K562 (cell line): ENCODE measurements around the gene UBL3. TPM values are rescaled to one million over a fixed set of nuclear protein-coding genes. Genes with fewer than 3 reads are reported as not detected.

Source experiments
- ATAC-seq: fragments of 200-7000 bp; cut with Tn5 transposase; 3 replicates; pipeline ENCODE4 v1.9.1; 2020; ENCODE audit warnings: moderate library complexity
- BruUV-seq: library from RNA; stranded (reverse); fragments of 400-500 nt; replicated peaks from 2 replicates; lab custom pipeline; 2021; lab: Mats Ljungman, UMichigan
- CTCF ChIA-PET: fragments of 300-600 bp; formaldehyde crosslinking; extraction: SDS; loops from one replicate; lab custom pipeline; 2021; ENCODE audit warnings: low intra/inter-chr PET ratio; lab: Yijun Ruan, JAX
- POLR2A ChIA-PET: fragments of 300-600, 350-650 bp; sonication (Branson Sonifier 250); formaldehyde crosslinking; extraction: SDS; loops from one replicate; lab custom pipeline; 2021; ENCODE audit warnings: antibody characterized with exemption, inconsistent platforms; lab: Yijun Ruan, JAX
- DNase-seq, 4 experiments: peaks; one replicate each; pipeline versions ENCODE4 v3.0.0 to v3.0.0-alpha.2; 2011 to 2018; ENCODE audit warnings: low spot score in 3 of 4, mixed read lengths in 3 of 4; ENCODE audit errors: extremely low read depth in 1 of 4
- FAIRE-seq: peaks from 2 replicates; lab custom pipeline; 2011; peaks lifted over from hg19 to GRCh38; lab: Jason Lieb, UNC
- H2AFZ ChIP-seq: 2 replicates; pipeline ENCODE4 v1.6.0; 2011; ENCODE audit warnings: low read depth, low read length, control low read depth, inconsistent platforms
- H3K27ac ChIP-seq: fragments of 200-600 bp; 3 replicates; pipeline ENCODE4 v1.8.0; 2011; ENCODE audit warnings: low read depth, mild to moderate bottlenecking, control low read depth, inconsistent platforms, low read length, moderate library complexity, mixed read lengths; ENCODE audit errors: extremely low read depth
- H3K27me3 ChIP-seq, 2 experiments: fragments of 300-600 bp in 1 of 2; 2 replicates in 1 of 2; 3 replicates in 1 of 2; pipeline versions ENCODE4 v1.6.0 to v1.8.0; 2011; ENCODE audit warnings: inconsistent platforms in 2 of 2, low read length in 2 of 2, mild to moderate bottlenecking in 1 of 2, mixed read lengths in 1 of 2, moderate library complexity in 1 of 2; ENCODE audit not compliant: control insufficient read depth in 2 of 2, insufficient read depth in 2 of 2
- H3K36me3 ChIP-seq: fragments of 300-600 bp; 3 replicates; pipeline ENCODE4 v1.8.0; 2011; ENCODE audit warnings: mild to moderate bottlenecking, low read length, inconsistent platforms; ENCODE audit not compliant: control insufficient read depth, insufficient read depth
- H3K4me1 ChIP-seq, 2 experiments: fragments of 200-600 bp in 1 of 2; replicated peaks in 1 of 2; 2 replicates in 1 of 2; 3 replicates in 1 of 2; pipeline versions ENCODE4 v1.5.1 to v1.8.0; 2011; ENCODE audit warnings: inconsistent platforms in 2 of 2, low read length in 2 of 2, mild to moderate bottlenecking in 1 of 2, mixed read lengths in 1 of 2, moderate library complexity in 1 of 2; ENCODE audit not compliant: control insufficient read depth in 2 of 2, insufficient read depth in 2 of 2
- H3K4me2 ChIP-seq: 2 replicates; pipeline ENCODE4 v1.6.1; 2011; ENCODE audit warnings: low read length, control low read depth, inconsistent platforms, mixed read lengths; ENCODE audit not compliant: insufficient read depth
- H3K4me3 ChIP-seq: fragments of 200-600 bp; sonication (generic), shearing (Covaris generic); 2 replicates; pipeline ENCODE4 v1.5.1; 2016; ENCODE audit warnings: control low read depth, inconsistent platforms
- H3K79me2 ChIP-seq: fragments of 200-600 bp; 3 replicates; pipeline ENCODE4 v1.8.0; 2011; ENCODE audit warnings: low read length, inconsistent platforms; ENCODE audit not compliant: control insufficient read depth, insufficient read depth
- H3K9ac ChIP-seq, 2 experiments: 2 replicates each; pipeline versions ENCODE4 v1.6.0 to v1.6.1; 2011; ENCODE audit warnings: low read depth in 2 of 2, low read length in 2 of 2, control low read depth in 1 of 2, inconsistent platforms in 1 of 2, mild to moderate bottlenecking in 1 of 2, mixed read lengths in 1 of 2; ENCODE audit not compliant: insufficient read depth in 1 of 2
- H3K9me1 ChIP-seq: one replicate; pipeline ENCODE4 v1.6.0; 2011; ENCODE audit warnings: inconsistent platforms, mild to moderate bottlenecking, low read length, moderate library complexity; ENCODE audit not compliant: control insufficient read depth, insufficient read depth
- H3K9me3 ChIP-seq: replicated peaks from 2 replicates; pipeline ENCODE4 v1.5.1; 2011; ENCODE audit warnings: low read depth, low read length, inconsistent platforms; ENCODE audit not compliant: control insufficient read depth, insufficient read depth
- H4K20me1 ChIP-seq: replicated peaks from 2 replicates; pipeline ENCODE4 v1.6.1; 2011; ENCODE audit warnings: low read length, inconsistent platforms, mixed read lengths; ENCODE audit not compliant: control insufficient read depth, insufficient read depth
- BMI1 ChIP-seq: fragments of 150-350 bp; IDR thresholded peaks from 2 replicates; pipeline ENCODE4 v1.6.1; 2014; ENCODE audit warnings: low read length
- GABPB1 ChIP-seq: sonication (generic); formaldehyde crosslinking; IDR thresholded peaks from 2 replicates; pipeline ENCODE4 v1.8.0; 2022; ENCODE audit warnings: mild to moderate bottlenecking, missing genetic modification reagents
- HDAC1 ChIP-seq, 2 experiments: fragments of 450-650 bp; IDR thresholded peaks; 2 replicates each; pipeline ENCODE4 v1.6.1; 2016 to 2017; ENCODE audit warnings: inconsistent platforms in 1 of 2, mild to moderate bottlenecking in 1 of 2, moderate library complexity in 1 of 2
- ILK ChIP-seq: fragments of 450-650 bp; IDR thresholded peaks from 2 replicates; pipeline ENCODE4 v1.6.1; 2016; ENCODE audit warnings: missing genetic modification characterization, low read depth, mild to moderate bottlenecking, missing compliant biosample characterization, moderate library complexity, borderline replicate concordance
- KLF10 ChIP-seq: fragments of 250-450 bp; sonication (Bioruptor Pico); IDR thresholded peaks from 2 replicates; pipeline ENCODE4 v1.6.1; 2021; ENCODE audit warnings: matching md5 sums
- NFE2L1 ChIP-seq: fragments of 450-650 bp; IDR thresholded peaks from 2 replicates; pipeline ENCODE4 v1.6.1; 2016; ENCODE audit warnings: missing genetic modification characterization, low read depth, mild to moderate bottlenecking, missing compliant biosample characterization, moderate library complexity, borderline replicate concordance
- PYGO2 ChIP-seq: fragments of 450-650 bp; IDR thresholded peaks from 2 replicates; pipeline ENCODE4 v1.6.1; 2016; ENCODE audit warnings: mild to moderate bottlenecking, missing genetic modification characterization, moderate library complexity, missing compliant biosample characterization
- RFX5 ChIP-seq: IDR thresholded peaks from 2 replicates; pipeline ENCODE4 v1.6.1; 2011; ENCODE audit warnings: low read depth, mild to moderate bottlenecking, improper control_type of control experiment, low read length
- SNRNP70 ChIP-seq: fragments of 200-400 bp; formaldehyde crosslinking; optimal IDR thresholded peaks from 2 replicates; pipeline ENCODE3; 2017; ENCODE audit warnings: low read depth, low read length
- TBL1XR1 ChIP-seq, 2 experiments: IDR thresholded peaks; 2 replicates each; pipeline ENCODE4 v1.6.1; 2012; ENCODE audit warnings: improper control_type of control experiment in 2 of 2, low read length in 2 of 2, mild to moderate bottlenecking in 1 of 2
- TBP ChIP-seq: optimal IDR thresholded peaks from 2 replicates; pipeline ENCODE3; 2011; ENCODE audit warnings: low read depth, low read length, improper control_type of control experiment
- ZNF444 ChIP-seq: fragments of 250-450 bp; sonication (Bioruptor Pico); IDR thresholded peaks from 2 replicates; pipeline ENCODE4 v1.4.0; 2020; ENCODE audit warnings: mild to moderate bottlenecking, moderate library complexity
- WGBS: fragments of 100-300 bp; shearing (Covaris generic); methylation state at CpG from one replicate; pipeline ENCODE4 v1.1.6; 2016; ENCODE audit warnings: low coverage, mixed read lengths; ENCODE audit not compliant: insufficient coverage; ENCODE audit errors: missing lambda C conversion rate; 5-methylcytosine and 5-hydroxymethylcytosine counted together
- in situ Hi-C: fragments of 300-500 bp; cut with MboI; formaldehyde crosslinking; loops from 4 replicates; pipeline ENCODE4 v1.15.0; 2018; ENCODE audit warnings: inconsistent platforms, mixed read lengths
- intact Hi-C: fragments of 100-400 bp; cut with micrococcal nuclease; formaldehyde crosslinking; loops from 2 replicates; pipeline ENCODE4 v1.14.2; 2022
- polyA plus RNA-seq, 8 experiments: library from polyadenylated mRNA; depleted of rRNA in 4 of 8; stranded (reverse) in 5 of 8; unstranded in 3 of 8; fragments of >200 nt; fragmentation: Nextera tagmentation in 2 of 8; fragmentation: Illumina TruSeq in 1 of 8; extraction: Ambion mirVana in 2 of 8; extraction: Trizol in 1 of 8; gene quantifications; 2 replicates each; pipeline versions ENCODE4 v1.2.1 to v1.2.3, GENCODE V29; 2011 to 2014; ENCODE audit warnings: inconsistent platforms in 1 of 8, missing spikeins in 1 of 8
- total RNA-seq, 7 experiments: library from RNA; depleted of rRNA in 6 of 7; stranded (reverse); fragments of >200 nt in 6 of 7; fragmentation: Illumina TruSeq in 2 of 7; extraction: Trizol in 2 of 7; gene quantifications; 2 replicates each; pipeline versions ENCODE4 v1.2.1 to v1.2.3, GENCODE V29; 2011 to 2021; ENCODE audit warnings: low replicate concordance in 1 of 7
- TF ChIP-seq, protein P1 (sequence below): fragments of 250-450 bp; sonication (Bioruptor Pico); IDR thresholded peaks from 2 replicates; pipeline ENCODE4 v1.8.0; 2021; ENCODE audit warnings: borderline replicate concordance, mild to moderate bottlenecking, moderate library complexity; ENCODE audit not compliant: poor library complexity, severe bottlenecking

The UBL3 gene
- total and polyA plus RNA-seq, 9 of the 15 experiments (the other 6 are each of a cell fraction or from before 2014, with no cell fraction given), result 0.64 to 2.4 (median 1.8) TPM

DNA sequence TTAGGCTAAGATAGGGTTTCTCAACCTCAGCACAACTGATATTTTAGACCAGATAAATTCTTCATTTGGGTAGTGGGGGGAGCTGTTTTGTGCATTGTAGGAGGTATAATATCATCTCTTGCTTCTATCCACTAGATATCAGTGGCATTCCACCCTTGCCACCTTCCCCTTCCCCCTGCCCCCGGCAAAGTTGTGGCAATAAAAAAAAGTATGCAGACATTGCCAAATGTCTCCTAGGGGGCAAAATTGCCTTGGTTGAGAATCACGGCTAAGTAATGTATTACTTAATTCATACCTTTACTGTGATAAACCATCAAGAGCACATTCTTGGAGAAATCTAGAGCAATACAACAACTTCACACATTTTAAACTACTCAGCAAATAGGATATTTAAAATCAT is 51.4 kb downstream of the UBL3 start:
- no peak overlapping the region for H3K9ac ChIP-seq
- no peak overlapping the region for H2AFZ ChIP-seq
- ChIA-PET POLR2A (no interaction called here), CTCF (no interaction called here)
- ATAC-seq (no peak), DNase-seq (no peak), FAIRE-seq (no peak)
- intact Hi-C loops, result no loop called here
- H3K36me3 ChIP-seq, result no peaks in the 10 kb centered on the region
- 13% methylated on average over 2 of the region's 2 CpGs for WGBS
- TF ChIP-seq HDAC1 (IDR thresholded peaks at IDR 0.05) (no peak), TBP (no peak), NFE2L1 (no peak)
- in situ Hi-C loops, result no loop called here
- no peaks in the 10 kb centered on the region for H3K79me2 ChIP-seq
- no peaks in the 10 kb centered on the region for H3K9me1 ChIP-seq
- no peaks in the 10 kb centered on the region for H4K20me1 ChIP-seq
- H3K9me3 ChIP-seq, result no peaks in the 10 kb centered on the region
- no peaks in the 10 kb centered on the region for H3K4me1 ChIP-seq
- H3K27ac ChIP-seq, result no peak overlapping the region
- no peak overlapping the region for H3K4me2 ChIP-seq
- peaks cover 0 to 7% of the 10 kb centered on the region in 2 experiments; a peak in 1 of 5 replicates for H3K27me3 ChIP-seq
- no peak overlapping the region for H3K4me3 ChIP-seq
- no TSS peak for BruUV-seq

DNA sequence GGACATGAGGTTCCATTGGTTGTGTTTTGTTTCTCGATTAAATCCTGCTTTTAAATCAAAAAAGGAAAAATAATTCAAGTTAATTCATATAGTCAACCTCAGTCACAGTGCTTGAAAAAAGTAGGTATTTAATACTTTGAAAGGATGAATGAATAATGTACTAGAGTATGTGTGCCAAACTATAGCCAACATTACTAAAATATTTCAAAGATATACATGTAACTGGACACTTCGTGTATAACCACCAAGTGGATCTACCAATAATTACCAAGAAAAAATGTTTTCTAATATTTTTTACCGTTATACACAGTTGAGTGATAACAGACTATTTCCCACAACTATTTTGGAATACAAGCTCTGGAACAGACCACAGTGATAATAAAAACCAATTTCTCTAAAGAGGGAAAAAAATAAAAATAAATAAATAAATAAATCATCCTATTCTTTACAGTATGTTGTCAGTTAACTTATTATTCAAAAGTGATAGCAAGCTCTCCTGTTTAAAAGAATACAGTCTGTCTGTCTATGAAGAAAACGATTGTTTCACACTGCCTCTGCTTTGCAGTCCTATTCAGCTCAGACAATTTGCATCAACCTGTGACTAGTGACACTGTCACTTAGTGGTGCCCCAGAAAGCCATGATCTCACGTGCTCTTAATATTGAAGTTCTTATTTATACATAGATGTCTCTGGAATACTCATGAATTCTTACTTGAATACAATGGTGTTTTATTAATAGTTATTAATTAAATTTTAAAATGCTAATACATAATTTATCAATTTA is 58.2 kb downstream of the UBL3 start:
- intact Hi-C loops, result no loop called here
- Histone ChIP-seq H3K36me3 (no peaks in the 10 kb centered on the region), H3K79me2 (no peaks in the 10 kb centered on the region), H3K9me3 (no peaks in the 10 kb centered on the region), H3K4me3 (no peak overlapping the region), H3K9ac (no peak overlapping the region), H3K4me2 (no peak overlapping the region), H3K27me3 (no peaks in the 10 kb centered on the region), H2AFZ (no peak overlapping the region), H4K20me1 (no peaks in the 10 kb centered on the region), H3K9me1 (no peaks in the 10 kb centered on the region), H3K27ac (no peak overlapping the region), H3K4me1 (no peaks in the 10 kb centered on the region)
- 0% methylated on average over 5 of the region's 5 CpGs for WGBS
- no TSS peak for BruUV-seq
- ChIA-PET CTCF (no interaction called here), POLR2A (interaction anchor here (0.7 kb wide), 1 partner anchor 317 kb away, joined by 3 read pairs; no protein-coding TSS in a partner anchor)
- FAIRE-seq (no peak), DNase-seq (no peak), ATAC-seq (no peak)
- in situ Hi-C loops, result no loop called here
- TF ChIP-seq ILK (tag), result no peak
- TF ChIP-seq TBL1XR1 (IDR thresholded peaks at IDR 0.05; ENCODE audit: low read length in 2 of 2), result no peak
- TF ChIP-seq, protein P1, sequence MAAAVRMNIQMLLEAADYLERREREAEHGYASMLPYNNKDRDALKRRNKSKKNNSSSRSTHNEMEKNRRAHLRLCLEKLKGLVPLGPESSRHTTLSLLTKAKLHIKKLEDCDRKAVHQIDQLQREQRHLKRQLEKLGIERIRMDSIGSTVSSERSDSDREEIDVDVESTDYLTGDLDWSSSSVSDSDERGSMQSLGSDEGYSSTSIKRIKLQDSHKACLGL (CRISPR knock-in tag), result no peak
- no peak for TF ChIP-seq KLF10 (CRISPR knock-in tag)
- no peak for TF ChIP-seq SNRNP70
- TF ChIP-seq PYGO2 (tag), result no peak
- no peak for TF ChIP-seq RFX5
- TF ChIP-seq BMI1, result no peak
- TF ChIP-seq GABPB1 (CRISPR knock-in tag), result no peak
- no peak for TF ChIP-seq ZNF444
